Effector memory CD8-positive, alpha-beta T cell (primary cell): ENCODE data around the gene CSNK2B.

Source experiments
- ATAC-seq: fragments of 150-1000 bp; cut with Tn5 transposase; replicated peaks from 2 replicates; pipeline ENCODE4 v1.10.0; 2021; ENCODE audit warnings: mild to moderate bottlenecking, moderate library complexity
- DNase-seq, 3 experiments: peaks; one replicate each; pipeline ENCODE4 v3.0.0; 2021
- H3K27ac Mint-ChIP-seq, 2 donors: one replicate each; pipeline ENCODE4 v1.8.0; 2022; ENCODE audit warnings: mild to moderate bottlenecking in 2 of 2, mixed read lengths in 2 of 2, moderate library complexity in 2 of 2
- H3K27me3 Mint-ChIP-seq, 2 donors: one replicate each; pipeline ENCODE4 v1.8.0; 2022; ENCODE audit warnings: mixed read lengths in 2 of 2
- H3K36me3 Mint-ChIP-seq: one replicate; pipeline ENCODE4 v1.8.0; 2022; ENCODE audit warnings: mild to moderate bottlenecking, moderate library complexity, mixed read lengths; ENCODE audit not compliant: insufficient read depth
- H3K4me1 Mint-ChIP-seq, 2 donors: one replicate each; pipeline ENCODE4 v1.8.0; 2022; ENCODE audit warnings: low read depth in 2 of 2, mixed read lengths in 2 of 2
- H3K4me3 Mint-ChIP-seq, 2 donors: one replicate each; pipeline ENCODE4 v1.8.0; 2022; ENCODE audit warnings: mild to moderate bottlenecking in 2 of 2, mixed read lengths in 2 of 2, moderate library complexity in 2 of 2
- H3K9me3 Mint-ChIP-seq, 2 donors: one replicate each; pipeline ENCODE4 v1.8.0; 2022; ENCODE audit warnings: mixed read lengths in 2 of 2
- total RNA-seq, 9 experiments: gene quantifications; one replicate each; lab custom pipeline; 2026; lab: John Stamatoyannopoulos, UW

Gene CSNK2B
- 2.9 to 10.1 (median 4.0) reads per million in 9 experiments for total RNA-seq

- H3K36me3 Mint-ChIP-seq: peaks cover 61% of the 10 kb centered on the region
- peak within 1 kb of the TSS; percentile 93 to 97 for H3K4me3 Mint-ChIP-seq
- H3K4me1 Mint-ChIP-seq: peaks cover 39 to 51% of the 10 kb centered on the region in 2 donors
- H3K9me3 Mint-ChIP-seq: no peaks in the 10 kb centered on the region
- H3K27ac Mint-ChIP-seq: peak within 1 kb of the TSS; percentile 94 to 98
- DNase-seq: peak; percentile 96 to 97 (median 97)
- no peaks in the 10 kb centered on the region for H3K27me3 Mint-ChIP-seq
- peak; percentile 84 for ATAC-seq
Measured at GRCh38 chr6:31665501-31666336, at the start of gene CSNK2B. Gene CSNK2B (plus strand): TSS chr6:31666080. CDS start chr6:31666832, 752 bp downstream.

GRCh38 chr6:31617010-31617409 lies 48.9 kb upstream of the CSNK2B start:
- DNase-seq (no peak), ATAC-seq (no peak)
- Mint-ChIP-seq H3K27me3 (no peaks in the 10 kb centered on the region), H3K4me1 (peaks cover 12 to 13% of the 10 kb centered on the region in 2 donors), H3K9me3 (no peaks in the 10 kb centered on the region), H3K27ac (no peak overlapping the region), H3K4me3 (no peak overlapping the region), H3K36me3 (peaks cover 24% of the 10 kb centered on the region)

GRCh38 chr6:31619805-31620585 lies 45.9 kb upstream of the CSNK2B start:
- Mint-ChIP-seq H3K9me3 (no peaks in the 10 kb centered on the region), H3K4me1 (peaks cover 18 to 23% of the 10 kb centered on the region in 2 donors), H3K27me3 (no peaks in the 10 kb centered on the region), H3K36me3 (peaks cover 45% of the 10 kb centered on the region), H3K27ac (peak overlapping the region; percentile 90 to 92), H3K4me3 (peak overlapping the region; percentile 76 to 85)
- peak; percentile 91 to 94 (median 93) for DNase-seq
- ATAC-seq: peak; percentile 84

- H3K9me3 Mint-ChIP-seq: no peaks in the 10 kb centered on the region
- peak within 1 kb of the TSS; percentile 76 to 85 for H3K4me3 Mint-ChIP-seq
- DNase-seq (no peak), ATAC-seq (no peak)
- H3K36me3 Mint-ChIP-seq: peaks cover 53% of the 10 kb centered on the region
- peaks cover 18 to 23% of the 10 kb centered on the region in 2 donors for H3K4me1 Mint-ChIP-seq
- peak within 1 kb of the TSS; percentile 90 to 92 for H3K27ac Mint-ChIP-seq
- no peaks in the 10 kb centered on the region for H3K27me3 Mint-ChIP-seq
Measured at GRCh38 chr6:31620586-31621319, 45.1 kb upstream of the CSNK2B start, which contains the start of gene PRRC2A. Gene PRRC2A (plus strand): TSS chr6:31620715. CDS start chr6:31622790, 2,075 bp downstream.

- Mint-ChIP-seq H3K4me3 (peak overlapping the region; percentile 73 to 85), H3K36me3 (peaks cover 60% of the 10 kb centered on the region), H3K9me3 (no peaks in the 10 kb centered on the region), H3K27me3 (no peaks in the 10 kb centered on the region), H3K27ac (peak overlapping the region; percentile 90 to 92), H3K4me1 (peaks cover 18 to 26% of the 10 kb centered on the region in 2 donors)
- ATAC-seq (no peak), DNase-seq (no peak)
Measured at GRCh38 chr6:31621320-31621939, 44.5 kb upstream of the CSNK2B start.

GRCh38 chr6:31621991-31622390 lies 43.9 kb upstream of the CSNK2B start:
- H3K36me3 Mint-ChIP-seq: peaks cover 65% of the 10 kb centered on the region
- no peak for ATAC-seq

GRCh38 chr6:31622684-31623091 lies 43.2 kb upstream of the CSNK2B start:
- Mint-ChIP-seq H3K9me3 (no peaks in the 10 kb centered on the region), H3K27me3 (no peaks in the 10 kb centered on the region), H3K27ac (peak overlapping the region; percentile 90 to 92), H3K4me1 (peaks cover 21 to 31% of the 10 kb centered on the region in 2 donors), H3K36me3 (peaks cover 72% of the 10 kb centered on the region), H3K4me3 (peak overlapping the region in 1 of 2 donors; percentile 85)
- DNase-seq (no peak), ATAC-seq (no peak)

More at GRCh38 chr6:31621991-31622390, 43.9 kb upstream of the CSNK2B start:
- Mint-ChIP-seq H3K27me3 (no peaks in the 10 kb centered on the region), H3K4me3 (peak overlapping the region; percentile 73 to 85), H3K27ac (peak overlapping the region; percentile 90 to 92), H3K4me1 (peaks cover 18 to 24% of the 10 kb centered on the region in 2 donors), H3K9me3 (no peaks in the 10 kb centered on the region)
- DNase-seq: no peak

- DNase-seq (no peak), ATAC-seq (no peak)
- Mint-ChIP-seq H3K27ac (no peak overlapping the region), H3K4me1 (peaks cover 21 to 33% of the 10 kb centered on the region in 2 donors), H3K36me3 (peaks cover 76% of the 10 kb centered on the region), H3K9me3 (no peaks in the 10 kb centered on the region), H3K4me3 (no peak overlapping the region), H3K27me3 (no peaks in the 10 kb centered on the region)
Measured at GRCh38 chr6:31624070-31624469, 41.8 kb upstream of the CSNK2B start.

- no peak for ATAC-seq
- Mint-ChIP-seq H3K9me3 (no peaks in the 10 kb centered on the region), H3K36me3 (peaks cover 86% of the 10 kb centered on the region), H3K27me3 (no peaks in the 10 kb centered on the region), H3K27ac (no peak overlapping the region), H3K4me3 (no peak overlapping the region), H3K4me1 (peaks cover 16 to 23% of the 10 kb centered on the region in 2 donors)
- DNase-seq: no peak
Measured at GRCh38 chr6:31626952-31627351, 38.9 kb upstream of the CSNK2B start.

- no peak for ATAC-seq
- H3K27ac Mint-ChIP-seq: no peak overlapping the region
Measured at GRCh38 chr6:31627690-31628287, 38.1 kb upstream of the CSNK2B start.

GRCh38 chr6:31629014-31629413 lies 36.9 kb upstream of the CSNK2B start:
- DNase-seq (no peak), ATAC-seq (no peak)
- peaks cover 89% of the 10 kb centered on the region for H3K36me3 Mint-ChIP-seq
- no peak overlapping the region for H3K4me3 Mint-ChIP-seq
- no peak overlapping the region for H3K27ac Mint-ChIP-seq
- no peaks in the 10 kb centered on the region for H3K27me3 Mint-ChIP-seq
- H3K9me3 Mint-ChIP-seq: no peaks in the 10 kb centered on the region
- H3K4me1 Mint-ChIP-seq: peaks cover 10 to 13% of the 10 kb centered on the region in 2 donors

More at GRCh38 chr6:31627690-31628287, 38.1 kb upstream of the CSNK2B start:
- H3K9me3 Mint-ChIP-seq: no peaks in the 10 kb centered on the region
- H3K4me1 Mint-ChIP-seq: peaks cover 9 to 16% of the 10 kb centered on the region in 2 donors
- H3K4me3 Mint-ChIP-seq: no peak overlapping the region
- no peaks in the 10 kb centered on the region for H3K27me3 Mint-ChIP-seq
- DNase-seq: no peak
- H3K36me3 Mint-ChIP-seq: peaks cover 90% of the 10 kb centered on the region
